ENCODE data around the gene RHBDL3. TPM values are rescaled to one million over a fixed set of nuclear protein-coding genes. Genes with fewer than 3 reads are reported as not detected.

The RHBDL3 gene
- total and polyA plus RNA-seq, 2 donors (not counting 1 experiment from before 2014, with no cell fraction given) = not detected

- Mint-ChIP-seq H3K9me3 (ENCODE audit: insufficient read depth) (no peaks in the 10 kb centered on the region), H3K27me3 (no peaks in the 10 kb centered on the region), H3K4me3 (no peak overlapping the region), H3K27ac (no peak overlapping the region), H3K4me1 (peaks cover 2% of the 10 kb centered on the region)
- Histone ChIP-seq H3K27me3 (replicated peaks in 1 of 4; ENCODE audit: control extremely low read depth in 1 of 4, control insufficient read depth in 3 of 4, insufficient read depth in 4 of 4, low read length in 3 of 4) (no peaks in the 10 kb centered on the region), H3K4me2 (replicated peaks; ENCODE audit: low read depth, low read length, poor library complexity, severe bottlenecking) (no peak overlapping the region), H3K79me2 (ENCODE audit: control insufficient read depth, insufficient read depth, low read length) (no peaks in the 10 kb centered on the region), H3K9me3 (ENCODE audit: control extremely low read depth in 1 of 3, control insufficient read depth in 2 of 3, insufficient read depth in 1 of 3, low read length in 2 of 3) (no peaks in the 10 kb centered on the region), H3K4me3 (ENCODE audit: control extremely low read depth in 1 of 5, extremely low read depth in 1 of 5, insufficient read depth in 1 of 5, low read depth in 2 of 5, low read length in 4 of 5) (no peak overlapping the region), H3K4me1 (ENCODE audit: control insufficient read depth in 2 of 2, insufficient read depth in 2 of 2, low read length in 2 of 2) (no peaks in the 10 kb centered on the region), H3K9ac (ENCODE audit: low read length) (no peak overlapping the region), H3K36me3 (replicated peaks in 1 of 2; ENCODE audit: control extremely low read depth in 1 of 2, control insufficient read depth in 1 of 2, extremely low read depth in 1 of 2, insufficient read depth in 2 of 2, low read length in 1 of 2) (peaks cover 0 to 11% of the 10 kb centered on the region in 2 experiments), H3K27ac (ENCODE audit: low read length in 2 of 2) (no peak overlapping the region), H4K20me1 (ENCODE audit: control insufficient read depth, insufficient read depth, low read length, poor library complexity, severe bottlenecking) (no peaks in the 10 kb centered on the region), H2AFZ (ENCODE audit: insufficient read depth, low read depth, low read length, poor library complexity, severe bottlenecking) (no peak overlapping the region)
- ATAC-seq (ENCODE audit: low read depth) (no peak), DNase-seq (no peak)
- ChIA-PET POLR2A (no interaction called here), CTCF (no interaction called here)
- no CpG with 5 or more reads among the region's 3 CpGs for WGBS (ENCODE audit: insufficient coverage)
- TF ChIP-seq, protein P1, sequence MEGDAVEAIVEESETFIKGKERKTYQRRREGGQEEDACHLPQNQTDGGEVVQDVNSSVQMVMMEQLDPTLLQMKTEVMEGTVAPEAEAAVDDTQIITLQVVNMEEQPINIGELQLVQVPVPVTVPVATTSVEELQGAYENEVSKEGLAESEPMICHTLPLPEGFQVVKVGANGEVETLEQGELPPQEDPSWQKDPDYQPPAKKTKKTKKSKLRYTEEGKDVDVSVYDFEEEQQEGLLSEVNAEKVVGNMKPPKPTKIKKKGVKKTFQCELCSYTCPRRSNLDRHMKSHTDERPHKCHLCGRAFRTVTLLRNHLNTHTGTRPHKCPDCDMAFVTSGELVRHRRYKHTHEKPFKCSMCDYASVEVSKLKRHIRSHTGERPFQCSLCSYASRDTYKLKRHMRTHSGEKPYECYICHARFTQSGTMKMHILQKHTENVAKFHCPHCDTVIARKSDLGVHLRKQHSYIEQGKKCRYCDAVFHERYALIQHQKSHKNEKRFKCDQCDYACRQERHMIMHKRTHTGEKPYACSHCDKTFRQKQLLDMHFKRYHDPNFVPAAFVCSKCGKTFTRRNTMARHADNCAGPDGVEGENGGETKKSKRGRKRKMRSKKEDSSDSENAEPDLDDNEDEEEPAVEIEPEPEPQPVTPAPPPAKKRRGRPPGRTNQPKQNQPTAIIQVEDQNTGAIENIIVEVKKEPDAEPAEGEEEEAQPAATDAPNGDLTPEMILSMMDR (IDR thresholded peaks at IDR 0.05) = no peak
- TF ChIP-seq EZH2 (IDR thresholded peaks at IDR 0.05; ENCODE audit: borderline replicate concordance, insufficient read depth, low read depth, low read length, poor library complexity, severe bottlenecking) = no peak
- intact Hi-C loops (cut with micrococcal nuclease) = no loop called here
Observed at GRCh38 chr17:32330147-32330546, 64.5 kb downstream of the RHBDL3 start.

DNA sequence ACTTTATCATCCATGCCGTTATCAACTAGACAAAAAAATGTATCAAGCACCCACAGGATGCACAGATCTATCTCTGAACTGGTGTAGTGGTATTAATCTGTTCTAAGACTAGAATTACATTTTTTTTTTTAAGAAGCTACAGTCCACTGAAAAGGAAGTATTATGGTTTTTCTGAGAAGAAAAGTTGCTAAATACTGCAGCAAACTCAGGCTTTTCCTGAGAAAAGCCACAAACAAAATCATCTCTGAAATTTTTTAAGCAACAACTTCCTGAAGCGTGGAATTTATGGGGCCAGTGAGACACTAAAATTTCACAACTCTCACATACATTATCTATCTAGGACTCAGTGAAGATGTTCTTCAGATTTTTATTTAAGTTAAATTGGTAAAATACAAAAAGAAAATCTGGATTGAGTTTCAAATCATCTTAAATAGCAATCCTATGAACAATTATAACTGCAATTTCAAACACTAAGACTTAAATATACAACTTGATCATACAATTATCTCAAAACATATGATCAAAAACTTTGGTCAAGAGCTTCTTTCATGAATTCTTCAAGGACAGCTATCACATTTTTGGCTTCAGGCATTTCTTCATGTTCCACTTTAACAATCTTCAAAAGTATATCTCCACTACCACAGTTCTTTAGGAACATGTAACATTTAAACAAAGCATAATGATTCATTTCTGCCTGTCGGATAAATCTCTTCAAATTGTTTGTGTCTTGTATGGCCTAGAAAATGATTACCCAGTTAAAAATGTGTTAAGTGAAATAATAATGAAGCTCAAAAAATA lies 65.8 kb downstream of the RHBDL3 start:
- H3K4me1 ChIP-seq (ENCODE audit: control insufficient read depth in 2 of 2, insufficient read depth in 2 of 2, low read length in 2 of 2) = no peaks in the 10 kb centered on the region
- H3K27me3 Mint-ChIP-seq = no peaks in the 10 kb centered on the region
- no peak overlapping the region for H2AFZ ChIP-seq (ENCODE audit: insufficient read depth, low read depth, low read length, poor library complexity, severe bottlenecking)
- H3K9me3 Mint-ChIP-seq (ENCODE audit: insufficient read depth) = no peaks in the 10 kb centered on the region
- H3K79me2 ChIP-seq (ENCODE audit: control insufficient read depth, insufficient read depth, low read length) = no peaks in the 10 kb centered on the region
- peaks cover 2% of the 10 kb centered on the region for H3K4me1 Mint-ChIP-seq
- H3K27ac ChIP-seq (ENCODE audit: low read length in 2 of 2) = no peak overlapping the region
- TF ChIP-seq, protein P1 (IDR thresholded peaks at IDR 0.05) = no peak
- TF ChIP-seq EZH2 (IDR thresholded peaks at IDR 0.05; ENCODE audit: borderline replicate concordance, insufficient read depth, low read depth, low read length, poor library complexity, severe bottlenecking) = no peak
- no peaks in the 10 kb centered on the region for H3K9me3 ChIP-seq (ENCODE audit: control extremely low read depth in 1 of 3, control insufficient read depth in 2 of 3, insufficient read depth in 1 of 3, low read length in 2 of 3)
- WGBS (ENCODE audit: insufficient coverage) = no CpG with 5 or more reads among the region's 3 CpGs
- no peak overlapping the region for H3K4me3 ChIP-seq (ENCODE audit: control extremely low read depth in 1 of 5, extremely low read depth in 1 of 5, insufficient read depth in 1 of 5, low read depth in 2 of 5, low read length in 4 of 5)
- DNase-seq = no peak
- CTCF ChIA-PET = no interaction called here
- H3K27me3 ChIP-seq (replicated peaks in 1 of 4; ENCODE audit: control extremely low read depth in 1 of 4, control insufficient read depth in 3 of 4, insufficient read depth in 4 of 4, low read length in 3 of 4) = no peaks in the 10 kb centered on the region
- POLR2A ChIA-PET = no interaction called here
- no peak for ATAC-seq (ENCODE audit: low read depth)
- intact Hi-C loops (cut with micrococcal nuclease) = no loop called here
- H4K20me1 ChIP-seq (ENCODE audit: control insufficient read depth, insufficient read depth, low read length, poor library complexity, severe bottlenecking) = no peaks in the 10 kb centered on the region
- no peak overlapping the region for H3K4me3 Mint-ChIP-seq
- H3K27ac Mint-ChIP-seq = no peak overlapping the region
- no peak overlapping the region for H3K9ac ChIP-seq (ENCODE audit: low read length)
- peaks cover 0 to 11% of the 10 kb centered on the region in 2 experiments for H3K36me3 ChIP-seq (replicated peaks in 1 of 2; ENCODE audit: control extremely low read depth in 1 of 2, control insufficient read depth in 1 of 2, extremely low read depth in 1 of 2, insufficient read depth in 2 of 2, low read length in 1 of 2)
- no peak overlapping the region for H3K4me2 ChIP-seq (replicated peaks; ENCODE audit: low read depth, low read length, poor library complexity, severe bottlenecking)

Data from B cell (primary cell).